AG09319 (cell line): ENCODE data around the gene PADI1.

ENCODE experiments used
- DNase-seq: peaks from one replicate; pipeline ENCODE4 v3.0.0-alpha.2; 2010; ENCODE audit warnings: low read depth; ENCODE audit errors: extremely low read depth
- CTCF ChIP-seq: IDR thresholded peaks from 2 replicates; pipeline ENCODE4 v1.5.1; 2011; ENCODE audit warnings: low read depth, mild to moderate bottlenecking, inconsistent platforms, low read length, moderate library complexity

PADI1 gene

GRCh38 chr1:17229379-17229778 is 24.5 kb downstream of the PADI1 start:
- TF ChIP-seq CTCF, result no peak
- no peak for DNase-seq

GRCh38 chr1:17230106-17230505 is 25.2 kb downstream of the PADI1 start:
- no peak for TF ChIP-seq CTCF
- DNase-seq, result no peak

- no peak for TF ChIP-seq CTCF
- no peak for DNase-seq
These were observed 25.9 kb downstream of the PADI1 start for GRCh38 chr1:17230671-17231310.

GRCh38 chr1:17232759-17233661 is 28.1 kb downstream of the PADI1 start:
- DNase-seq, result peak; percentile 7
- no peak for TF ChIP-seq CTCF

- TF ChIP-seq CTCF, result no peak
- DNase-seq, result no peak
These were observed 28.9 kb downstream of the PADI1 start for GRCh38 chr1:17233675-17234320.

GRCh38 chr1:17234405-17234804 is 29.5 kb downstream of the PADI1 start:
- no peak for DNase-seq
- TF ChIP-seq CTCF, result no peak
